CD4-positive, alpha-beta T cell treated with Interleukin-6 at 100 ng/mL for 8 hours (primary cell): ENCODE data around the gene NUDT8.
"Not testable (repeated sequence)": the region's sequence is repeated elsewhere in the genome, so short reads cannot be mapped to it uniquely, and the experiment has no call there.

Source experiments
- DNase-seq: peaks from one replicate; pipeline ENCODE4 v3.0.0-alpha.2; 2020; ENCODE audit warnings: mixed read lengths, low spot score

The NUDT8 gene

DNA sequence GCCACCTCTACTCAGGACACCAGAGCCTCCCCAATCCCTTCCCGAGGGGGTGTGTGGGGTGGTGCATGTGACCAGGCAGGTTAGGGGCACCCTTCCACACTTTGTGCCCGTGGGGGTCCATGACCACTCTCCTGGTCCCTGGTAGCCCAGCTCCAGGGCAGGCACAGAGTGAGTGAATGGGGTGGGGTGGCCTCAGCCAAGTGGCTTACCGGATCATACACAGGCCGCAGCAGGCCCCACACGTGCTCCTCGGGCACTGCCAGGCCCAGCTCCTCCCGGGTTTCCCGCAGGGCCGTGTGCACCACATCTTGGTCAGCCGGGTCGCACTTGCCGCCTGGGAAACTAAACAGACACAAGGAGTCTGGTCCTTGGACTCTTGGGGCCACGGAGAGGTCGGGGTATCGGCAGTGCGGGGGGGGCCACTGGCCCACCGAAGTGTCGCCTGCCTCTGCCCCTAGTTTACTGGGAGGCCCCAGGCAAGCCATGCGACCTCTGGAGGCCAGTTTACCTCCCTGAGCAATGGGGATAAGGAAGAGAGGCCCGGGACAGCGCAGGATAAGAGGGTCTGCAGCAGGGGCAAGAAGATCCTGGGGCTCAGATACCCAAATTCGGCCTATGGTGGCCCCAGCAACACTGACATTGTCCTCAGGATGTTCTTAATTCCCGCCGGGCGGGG is 889 bp downstream of the NUDT8 start:
- DNase-seq, result no peak

DNA sequence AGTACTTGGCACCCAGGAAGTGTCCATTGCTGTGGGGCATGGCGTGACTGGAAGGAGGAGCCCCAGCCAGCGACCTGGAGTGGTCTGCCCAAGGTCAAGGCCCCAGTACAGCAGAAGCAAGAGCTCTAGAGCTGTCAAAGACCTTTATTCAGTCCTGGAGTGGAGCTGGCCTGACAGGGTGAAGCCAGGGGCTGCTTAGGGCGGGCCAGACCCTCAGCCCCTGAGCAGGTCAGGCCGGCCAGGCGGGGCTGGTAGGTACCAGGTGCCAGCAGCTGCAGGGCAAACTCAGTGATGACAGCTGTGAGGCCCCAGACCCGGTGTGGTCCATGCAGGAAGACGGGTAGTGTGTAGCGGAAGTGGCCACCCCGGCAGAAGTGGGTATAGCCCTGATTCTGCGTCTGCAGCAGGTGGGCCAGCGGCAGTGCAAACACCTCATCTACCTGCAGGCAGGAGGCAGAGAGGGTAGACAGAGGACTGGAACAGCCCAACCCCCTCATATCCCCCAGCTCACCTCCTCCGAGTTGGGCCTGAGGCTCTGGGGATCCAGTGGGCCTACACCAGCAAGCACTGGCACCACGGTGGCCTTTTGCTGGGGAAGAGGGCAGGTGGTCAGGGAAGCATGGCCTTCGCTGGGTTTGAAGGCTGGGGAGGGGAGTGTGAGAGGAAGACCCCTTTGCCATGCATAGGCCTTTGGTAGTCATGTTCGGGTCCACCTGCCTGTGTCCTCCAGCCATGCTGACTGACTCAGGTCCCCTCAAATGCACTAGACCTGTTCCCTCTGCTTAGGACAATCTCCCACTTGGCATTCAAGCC is 1.7 kb downstream of the NUDT8 start:
- DNase-seq, result no peak

DNA sequence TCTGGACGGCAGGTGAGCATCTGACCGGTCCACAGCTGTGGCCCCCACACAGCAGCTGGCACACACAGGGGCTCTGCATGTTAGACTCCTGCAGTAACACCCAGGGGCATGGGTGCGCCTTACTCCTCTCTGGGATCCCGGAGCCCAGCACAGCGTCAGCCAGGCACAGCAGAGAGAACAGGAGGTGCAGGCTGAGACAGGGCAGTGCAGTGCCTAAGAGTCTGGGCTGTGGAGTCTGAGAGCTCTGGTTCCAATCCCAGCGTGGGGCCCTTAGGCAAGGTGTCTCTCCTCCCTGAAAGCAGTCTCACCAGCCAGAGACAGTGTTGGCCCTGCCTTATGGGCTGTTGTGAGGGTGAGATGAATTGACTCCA is 2.3 kb downstream of the NUDT8 start:
- no peak for DNase-seq

DNA sequence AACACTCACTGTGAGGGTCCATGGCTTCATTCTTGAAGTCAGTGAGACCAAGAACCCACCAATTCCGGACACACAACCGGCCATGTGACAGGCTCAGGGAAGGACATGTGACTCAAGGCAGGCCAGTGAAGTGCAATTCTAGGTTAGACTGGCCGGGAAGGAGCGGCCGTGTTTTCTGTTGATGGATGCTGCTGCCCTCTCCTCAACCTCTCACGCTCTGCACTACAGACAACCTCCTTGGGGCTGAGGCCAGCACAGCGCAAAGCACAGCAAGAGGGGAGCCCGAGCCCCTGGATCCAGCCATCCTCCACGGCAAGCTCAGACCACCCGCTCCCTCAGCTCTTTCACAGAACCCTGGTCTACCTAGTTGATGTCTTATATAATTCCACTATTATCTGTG is 2.8 kb downstream of the NUDT8 start:
- DNase-seq, result no peak

DNA sequence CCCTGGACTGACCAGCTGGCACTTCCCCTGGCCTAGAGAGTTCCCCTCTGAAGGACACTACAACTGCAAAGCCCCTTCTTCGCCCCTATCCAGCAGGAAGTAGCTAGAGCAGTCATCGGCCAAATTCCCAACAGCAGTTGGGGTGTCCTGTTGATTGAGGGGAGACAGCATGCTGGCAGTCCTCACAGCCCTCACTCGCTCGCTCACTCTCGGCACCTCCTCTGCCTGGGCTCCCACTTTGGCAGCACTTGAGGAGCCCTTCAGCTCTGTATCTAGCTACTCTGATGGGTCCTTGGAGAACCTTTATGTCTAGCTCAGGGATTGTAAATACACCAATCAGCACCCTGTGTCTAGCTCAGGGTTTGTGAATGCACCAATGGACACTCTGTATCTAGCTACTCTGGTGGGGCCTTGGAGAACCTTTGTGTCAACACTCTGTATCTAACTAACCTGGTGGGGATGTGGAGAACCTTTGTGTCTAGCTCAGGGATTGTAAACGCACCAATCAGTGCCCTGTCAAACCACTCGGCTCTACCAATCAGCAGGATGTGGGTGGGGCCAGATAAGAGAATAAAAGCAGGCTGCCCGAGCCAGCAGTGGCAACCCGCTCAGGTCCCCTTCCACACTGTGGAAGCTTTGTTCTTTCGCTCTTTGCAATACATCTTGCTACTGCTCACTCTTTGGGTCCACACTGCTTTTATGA is 3.5 kb downstream of the NUDT8 start:
- not testable (repeated sequence) for DNase-seq

DNA sequence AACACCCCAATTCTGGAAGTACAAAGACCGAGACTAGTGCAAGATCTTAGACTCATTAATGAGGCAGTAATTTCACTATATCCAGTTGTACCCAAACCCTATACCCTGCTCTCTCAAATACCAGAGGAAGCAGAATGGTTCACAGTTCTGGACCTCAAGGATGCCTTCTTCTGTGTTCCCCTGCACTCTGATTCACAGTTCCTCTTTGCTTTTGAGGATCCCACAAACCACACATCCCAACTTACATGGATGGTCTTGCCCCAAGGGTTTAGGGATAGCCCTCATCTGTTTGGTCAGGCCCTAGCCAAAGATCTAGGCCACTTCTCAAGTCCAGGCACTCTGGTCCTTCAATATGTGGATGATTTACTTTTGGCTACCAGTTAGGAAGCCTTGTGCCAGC is 5.9 kb downstream of the NUDT8 start:
- not testable (repeated sequence) for DNase-seq

DNA sequence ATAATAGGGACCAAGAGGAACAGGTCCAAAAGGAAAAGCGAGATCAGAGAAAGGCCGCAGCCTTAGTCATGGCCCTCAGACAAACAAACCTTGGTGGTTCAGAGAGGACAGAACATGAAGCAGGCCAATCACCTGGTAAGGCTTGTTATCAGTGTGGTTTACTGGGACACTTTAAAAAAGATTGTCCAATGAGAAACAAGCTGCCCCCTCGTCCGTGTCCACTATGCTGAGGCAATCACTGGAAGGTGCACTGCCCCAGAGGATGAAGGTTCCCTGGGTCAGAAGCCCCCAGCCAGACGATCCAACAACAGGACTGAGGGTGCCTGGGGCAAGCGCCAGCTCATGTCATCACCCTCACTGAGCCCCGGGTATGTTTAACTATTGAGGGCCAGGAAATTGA is 6.8 kb downstream of the NUDT8 start:
- not testable (repeated sequence) for DNase-seq

DNA sequence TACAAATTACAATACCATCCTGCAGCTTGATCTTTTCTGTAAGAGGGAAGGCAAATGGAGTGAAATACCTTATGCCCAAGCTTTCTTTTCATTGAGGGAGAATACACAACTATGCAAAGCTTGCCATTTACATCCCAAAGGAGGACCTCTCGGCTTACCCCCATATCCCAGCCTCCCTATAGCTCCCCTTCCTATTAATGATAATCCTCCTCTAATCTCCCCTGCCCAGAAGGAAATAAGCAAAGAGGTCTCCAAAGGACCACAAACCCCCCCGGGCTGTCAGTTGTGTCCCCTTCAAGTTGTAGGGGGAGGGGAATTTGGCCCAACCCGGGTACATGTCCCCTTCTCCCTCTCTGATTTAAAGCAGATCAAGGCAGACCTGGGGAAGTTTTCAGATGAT is 7.8 kb downstream of the NUDT8 start:
- DNase-seq, result not testable (repeated sequence)

DNA sequence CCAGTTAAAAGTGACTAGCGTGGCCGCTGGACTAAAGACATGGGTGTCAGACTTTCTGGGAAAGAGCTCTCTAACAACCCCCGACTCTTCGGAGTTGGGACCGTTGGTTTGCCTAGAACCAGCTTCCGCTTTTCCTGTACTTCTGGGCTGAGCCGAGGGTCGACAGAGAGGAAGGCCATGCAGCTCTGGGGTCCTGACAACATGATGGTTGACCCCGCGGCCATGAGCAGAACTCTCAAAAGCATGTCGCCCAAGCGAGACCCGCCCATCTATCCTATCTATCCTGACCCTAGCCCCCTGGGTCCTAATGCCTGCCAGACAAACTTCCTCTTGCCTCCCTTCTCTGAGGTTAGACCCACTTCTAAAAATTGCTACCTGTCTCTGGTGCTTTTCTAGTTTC is 9.1 kb downstream of the NUDT8 start:
- DNase-seq, result not testable (repeated sequence)

DNA sequence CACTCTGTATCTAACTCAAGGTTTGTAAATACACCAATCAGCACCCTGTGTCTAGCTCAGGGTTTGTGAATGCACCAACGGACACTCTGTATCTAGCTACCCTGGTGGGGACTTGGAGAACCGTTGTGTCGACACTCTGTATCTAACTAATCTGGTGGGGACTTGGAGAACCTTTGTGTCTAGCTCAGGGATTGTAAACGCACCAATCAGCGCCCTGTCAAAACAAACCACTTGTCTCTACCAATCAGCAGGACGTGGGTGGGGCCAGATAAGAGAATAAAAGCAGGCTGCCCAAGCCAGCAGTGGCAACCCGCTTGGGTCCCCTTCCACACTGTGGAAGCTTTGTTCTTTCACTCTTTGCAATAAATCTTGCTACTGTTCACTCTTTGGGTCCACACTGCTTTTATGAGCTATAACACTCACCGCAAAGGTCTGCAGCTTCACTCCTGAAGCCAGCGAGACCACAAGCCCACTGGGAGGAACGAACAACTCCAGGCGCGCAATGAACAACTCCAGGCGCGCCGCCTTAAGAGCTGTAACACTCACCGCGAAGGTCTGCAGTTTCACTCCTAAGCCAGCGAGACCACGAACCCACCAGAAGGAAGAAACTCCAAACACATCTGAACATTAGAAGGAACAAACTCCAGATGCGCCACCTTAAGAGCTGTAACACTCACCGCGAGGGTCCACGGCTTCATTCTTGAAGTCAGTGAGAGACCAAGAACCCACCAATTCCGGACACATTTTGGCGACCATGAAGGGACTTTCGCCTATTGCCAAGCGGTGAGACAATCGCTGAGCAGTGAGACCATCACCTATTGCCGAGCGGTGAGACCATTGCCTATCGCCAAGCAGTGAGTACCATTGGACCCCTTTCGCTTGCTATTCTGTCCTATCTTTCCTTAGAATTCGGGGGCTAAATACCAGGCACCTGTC is 9.8 kb downstream of the NUDT8 start:
- not testable (repeated sequence) for DNase-seq

DNA sequence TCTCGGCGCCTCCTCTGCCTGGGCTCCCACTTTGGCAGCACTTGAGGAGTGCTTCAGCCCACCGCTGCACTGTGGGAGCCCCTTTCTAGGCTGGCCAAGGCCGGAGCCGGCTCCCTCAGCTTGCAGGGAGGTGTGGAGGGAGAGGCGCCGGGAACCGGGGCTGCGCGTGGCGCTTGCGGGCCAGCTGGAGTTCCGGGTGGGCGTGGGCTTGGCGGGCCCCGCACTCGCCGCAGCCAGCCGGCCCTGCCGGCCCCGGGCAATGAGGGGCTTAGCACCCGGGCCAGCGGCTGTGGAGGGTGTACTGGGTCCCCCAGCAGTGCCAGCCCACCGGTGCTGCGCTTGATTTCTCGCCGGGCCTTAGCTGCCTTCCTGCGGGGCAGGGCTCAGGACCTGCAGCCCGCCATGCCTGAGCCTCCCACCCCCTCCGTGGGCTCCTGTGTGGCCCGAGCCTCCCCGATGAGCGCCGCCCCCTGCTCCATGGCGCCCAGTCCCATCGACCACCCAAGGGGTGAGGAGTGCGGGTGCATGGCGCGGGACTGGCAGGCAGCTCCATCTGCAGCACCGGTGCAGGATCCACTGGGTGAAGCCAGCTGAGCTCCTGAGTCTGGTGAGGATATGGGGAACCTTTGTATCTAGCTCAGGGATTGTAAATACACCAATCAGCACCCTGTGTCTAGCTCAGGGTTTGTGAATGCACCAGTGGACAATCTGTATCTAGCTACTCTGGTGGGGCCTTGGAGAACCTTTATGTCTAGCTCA is 10.7 kb downstream of the NUDT8 start:
- DNase-seq, result not testable (repeated sequence)

DNA sequence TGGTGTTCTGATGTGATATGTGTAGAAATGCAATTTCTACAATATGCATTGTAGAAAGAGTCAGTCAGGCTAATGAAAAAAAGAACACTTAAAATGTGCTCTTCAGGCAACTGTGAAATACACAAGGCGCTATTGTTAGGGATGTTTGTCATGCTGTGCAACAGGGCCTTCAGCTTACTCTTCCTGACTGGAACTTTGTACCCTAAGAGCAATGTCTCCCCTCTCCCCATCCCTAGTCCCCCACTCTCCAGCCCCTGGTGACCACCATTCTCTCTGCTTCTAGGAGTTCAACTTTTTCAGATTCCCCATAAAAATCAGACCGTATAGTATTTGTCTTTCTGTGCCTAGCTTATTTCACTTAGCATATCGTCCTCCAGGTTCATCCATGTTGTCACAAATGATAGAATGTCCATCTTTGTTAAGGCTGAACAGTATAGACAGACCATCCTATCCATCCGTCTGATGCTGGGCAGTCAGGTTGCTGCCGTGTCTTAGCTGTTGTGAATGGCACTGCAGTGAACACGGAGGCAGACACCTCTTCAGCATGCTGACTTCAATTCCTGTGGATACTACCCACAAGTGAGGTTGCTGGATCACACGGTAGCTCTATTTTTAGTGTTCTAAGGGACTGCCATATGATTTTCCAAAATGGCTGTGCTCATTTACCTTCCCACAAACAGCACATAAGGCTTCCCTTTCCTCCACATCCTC is 12.3 kb downstream of the NUDT8 start:
- no peak for DNase-seq

DNA sequence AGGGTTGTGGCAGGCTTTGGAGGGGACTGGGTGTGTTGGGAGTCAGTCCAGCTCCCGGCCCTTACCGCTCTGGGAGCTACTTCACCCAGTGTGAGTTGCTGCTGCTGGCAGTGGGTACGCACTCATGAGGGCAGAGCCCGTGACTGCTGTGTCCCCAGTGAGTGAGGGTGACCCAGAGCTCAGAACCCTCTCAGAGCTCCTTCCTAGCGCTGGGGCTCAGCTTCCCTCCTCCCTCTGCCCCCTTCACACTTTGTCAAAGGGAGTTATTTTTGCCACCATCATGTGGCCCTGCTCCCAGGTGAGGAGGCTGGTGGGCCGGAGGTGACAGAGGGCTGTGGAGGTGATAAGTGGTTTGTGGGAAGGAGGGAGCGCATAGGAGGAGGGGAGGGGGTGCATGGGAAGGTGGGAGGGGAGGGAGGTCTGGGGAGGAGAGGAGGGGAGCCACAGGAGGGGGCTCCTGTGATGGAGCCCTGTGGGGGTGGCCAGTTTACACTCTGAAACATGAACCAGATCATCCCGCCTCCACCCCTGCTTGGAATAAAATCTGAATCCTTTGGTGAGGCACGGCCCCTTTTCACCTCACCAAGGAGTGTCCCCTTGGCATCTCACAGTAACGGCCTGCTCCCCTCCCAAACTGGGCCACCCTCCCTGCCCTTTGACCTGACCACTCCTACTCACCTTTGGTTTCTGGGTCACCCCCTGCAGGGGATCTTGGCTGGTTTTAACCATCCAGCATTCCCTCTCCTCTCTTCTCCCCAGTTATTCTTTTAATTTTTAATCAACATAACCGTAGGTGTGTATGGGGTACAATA is 13.1 kb downstream of the NUDT8 start:
- peak; percentile 0 for DNase-seq

DNA sequence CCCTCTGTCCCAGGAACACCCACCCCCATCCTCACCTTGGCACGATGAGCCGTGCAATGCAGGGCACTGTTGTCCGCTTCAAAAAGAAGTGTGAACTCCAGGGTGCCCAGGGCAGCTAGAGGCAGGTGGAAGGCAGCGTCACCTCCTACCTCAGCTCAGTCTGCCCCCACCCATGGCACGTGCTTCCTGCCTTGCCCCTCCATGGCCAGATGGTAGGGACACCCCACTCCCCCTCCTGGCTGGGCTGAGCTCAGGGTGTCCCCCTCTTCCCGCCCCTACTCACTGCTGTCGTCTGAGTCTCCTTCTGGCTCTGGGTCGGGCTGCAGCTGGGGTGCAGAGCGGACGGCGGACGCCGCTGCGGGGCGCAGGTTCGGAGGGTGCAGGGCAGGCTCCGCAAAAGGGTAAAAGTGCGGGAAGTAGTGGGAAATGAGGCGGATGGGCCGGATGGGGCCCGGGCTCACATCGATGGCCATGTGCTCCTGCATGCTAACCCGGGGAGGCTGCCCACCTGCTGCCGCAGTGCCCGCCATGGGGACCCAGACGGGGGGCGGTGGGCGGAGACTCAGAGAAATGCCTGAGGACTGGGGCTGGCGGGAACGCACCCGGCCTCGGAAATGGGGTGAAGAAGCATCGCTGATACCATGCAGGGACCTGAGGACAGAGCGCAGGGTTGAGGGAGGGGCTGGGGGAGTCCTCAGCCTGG is 13.9 kb downstream of the NUDT8 start:
- DNase-seq, result peak; percentile 24

DNA sequence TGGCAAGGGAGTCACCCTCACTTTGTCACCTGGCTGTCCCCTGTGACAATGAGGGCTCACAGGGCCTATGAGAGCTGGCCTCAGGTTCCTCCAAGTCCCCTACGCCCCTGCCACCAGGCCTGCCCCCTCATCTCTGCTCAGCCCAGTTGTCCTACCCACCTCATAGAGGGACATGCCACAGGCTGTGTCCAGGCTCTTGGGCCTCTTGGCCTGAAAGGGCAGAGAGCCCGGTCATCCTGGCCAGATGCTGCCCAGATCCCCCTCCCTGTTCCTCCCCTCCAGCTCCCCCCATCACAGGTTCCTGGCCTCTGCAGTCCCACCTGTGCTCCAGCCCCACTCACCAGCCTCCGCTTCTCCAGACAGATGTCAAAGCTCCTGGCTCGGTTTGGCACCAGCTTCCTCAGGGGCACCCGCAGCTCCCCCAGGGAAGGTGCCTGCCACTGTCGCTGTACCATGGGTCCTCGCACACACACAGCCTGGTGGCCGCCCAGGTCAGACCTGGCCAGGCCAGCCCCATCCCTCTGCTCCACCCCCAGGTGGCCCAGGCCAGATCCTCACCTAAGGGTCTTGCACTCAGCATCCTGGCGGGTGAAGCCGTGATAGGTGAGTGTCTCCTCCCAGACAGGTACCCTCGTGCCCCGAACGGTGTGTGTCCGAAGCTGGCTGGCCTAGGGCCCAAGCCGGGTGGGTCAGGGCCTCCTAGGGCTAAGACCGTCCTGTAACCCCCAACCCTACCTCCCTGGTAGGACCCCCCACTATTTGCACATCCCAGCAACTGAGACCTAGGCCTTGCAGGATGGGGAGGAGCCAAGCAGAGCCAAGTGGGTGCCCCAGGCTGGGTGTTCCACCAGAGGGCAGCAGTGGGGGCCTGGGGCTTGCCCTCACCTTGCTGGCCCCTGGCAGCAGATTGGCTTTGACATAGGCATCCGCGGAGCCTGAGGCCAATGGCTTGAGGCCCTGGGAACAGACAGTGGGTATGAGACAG is 14.7 kb downstream of the NUDT8 start:
- peak; percentile 47 for DNase-seq

DNA sequence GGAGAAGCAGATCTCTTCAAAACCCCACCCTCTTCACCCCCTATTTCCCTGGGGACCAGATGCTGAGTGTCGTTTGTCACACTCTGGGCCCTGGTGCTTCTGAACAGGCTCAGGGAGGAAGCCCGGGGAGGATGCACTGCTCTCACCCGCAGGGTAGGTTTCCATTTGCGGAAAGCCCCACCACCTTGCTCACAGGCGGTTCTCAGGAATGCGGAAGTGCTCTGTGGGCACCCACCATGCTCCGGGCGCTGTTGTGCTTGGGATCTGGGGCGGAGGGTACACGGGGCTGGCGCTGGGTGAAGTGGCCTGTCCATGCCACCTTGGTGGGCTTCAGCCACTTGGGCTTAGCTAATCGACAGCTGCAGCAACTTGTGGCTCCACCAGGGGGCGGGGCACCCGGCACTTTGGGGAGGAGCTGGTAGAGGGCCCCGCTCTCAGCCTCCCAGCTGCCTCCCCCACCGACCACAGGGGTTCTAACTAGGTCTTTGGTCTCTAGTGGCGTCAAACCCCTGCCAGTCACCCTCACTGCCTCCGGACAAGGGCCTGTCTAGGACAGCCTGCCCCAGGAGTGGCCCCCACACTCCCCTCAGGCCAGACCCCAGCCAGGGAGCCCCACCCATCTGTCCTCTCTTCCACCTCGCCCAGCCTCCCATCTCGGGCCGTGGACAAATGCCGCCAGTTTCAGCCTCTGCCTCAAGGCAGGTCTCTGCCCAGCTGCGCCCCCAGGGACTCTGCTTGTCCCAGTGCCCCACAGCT is 15.6 kb downstream of the NUDT8 start:
- peak; percentile 86 for DNase-seq
